Neuron (in vitro differentiated cells): ENCODE measurements around the gene LTBR.
"Not testable (repeated sequence)": the region's sequence is repeated elsewhere in the genome, so short reads cannot be mapped to it uniquely, and the experiment has no call there.

Experiments
- H2AFZ ChIP-seq: one replicate; pipeline ENCODE4 v1.6.1; 2013; ENCODE audit warnings: low read depth, mild to moderate bottlenecking, inconsistent platforms, low read length, moderate library complexity
- H3K27me3 ChIP-seq: one replicate; pipeline ENCODE4 v1.6.1; 2013; ENCODE audit warnings: low read length; ENCODE audit not compliant: insufficient read depth
- H3K36me3 ChIP-seq: one replicate; pipeline ENCODE4 v1.6.1; 2013; ENCODE audit warnings: low read length; ENCODE audit not compliant: insufficient read depth
- H3K4me1 ChIP-seq: one replicate; pipeline ENCODE4 v1.6.1; 2013; ENCODE audit warnings: low read length; ENCODE audit not compliant: insufficient read depth
- H3K4me3 ChIP-seq: 2 replicates; pipeline ENCODE4 v1.5.1; 2013; ENCODE audit warnings: mild to moderate bottlenecking, low read length, moderate library complexity
- H3K9me3 ChIP-seq: one replicate; pipeline ENCODE4 v1.6.1; 2013; ENCODE audit warnings: low read length

LTBR gene

GRCh38 chr12:6420364-6420763 lies 36.4 kb downstream of the LTBR start:
- H3K36me3 ChIP-seq, result no peaks in the 10 kb centered on the region
- no peak overlapping the region for H3K4me3 ChIP-seq
- no peak overlapping the region for H2AFZ ChIP-seq
- peaks cover 3% of the 10 kb centered on the region for H3K27me3 ChIP-seq
- H3K9me3 ChIP-seq, result peaks cover 8% of the 10 kb centered on the region
- no peaks in the 10 kb centered on the region for H3K4me1 ChIP-seq

- Histone ChIP-seq H3K27me3 (no peaks in the 10 kb centered on the region), H3K4me3 (no peak overlapping the region), H3K9me3 (no peaks in the 10 kb centered on the region), H3K4me1 (no peaks in the 10 kb centered on the region), H2AFZ (no peak overlapping the region), H3K36me3 (no peaks in the 10 kb centered on the region)
These were observed 39.5 kb downstream of the LTBR start for GRCh38 chr12:6423267-6424007.

DNA sequence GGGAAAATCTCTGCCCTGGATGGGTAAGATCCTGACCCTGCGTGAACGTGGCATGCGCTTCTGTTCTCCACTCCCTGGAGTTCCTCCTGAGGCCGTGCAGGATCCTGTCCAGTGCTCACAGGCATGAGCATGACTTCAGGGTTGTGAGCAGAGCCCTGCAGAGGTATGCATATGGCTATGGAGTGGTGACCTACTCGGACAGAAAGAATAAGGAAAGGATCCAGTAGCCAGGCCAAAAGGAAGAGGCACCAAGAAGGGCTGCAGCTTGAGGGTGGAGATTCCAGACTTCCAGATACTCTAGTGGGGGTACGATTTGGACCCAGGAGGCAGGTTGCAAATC lies 40.0 kb downstream of the LTBR start:
- no peaks in the 10 kb centered on the region for H3K27me3 ChIP-seq
- no peak overlapping the region for H2AFZ ChIP-seq
- no peaks in the 10 kb centered on the region for H3K9me3 ChIP-seq
- no peaks in the 10 kb centered on the region for H3K36me3 ChIP-seq
- H3K4me3 ChIP-seq, result no peak overlapping the region
- no peaks in the 10 kb centered on the region for H3K4me1 ChIP-seq

GRCh38 chr12:6424866-6425265 lies 40.9 kb downstream of the LTBR start:
- no peaks in the 10 kb centered on the region for H3K4me1 ChIP-seq
- no peaks in the 10 kb centered on the region for H3K9me3 ChIP-seq
- no peaks in the 10 kb centered on the region for H3K36me3 ChIP-seq
- H2AFZ ChIP-seq, result no peak overlapping the region
- no peak overlapping the region for H3K4me3 ChIP-seq
- H3K27me3 ChIP-seq, result no peaks in the 10 kb centered on the region

DNA sequence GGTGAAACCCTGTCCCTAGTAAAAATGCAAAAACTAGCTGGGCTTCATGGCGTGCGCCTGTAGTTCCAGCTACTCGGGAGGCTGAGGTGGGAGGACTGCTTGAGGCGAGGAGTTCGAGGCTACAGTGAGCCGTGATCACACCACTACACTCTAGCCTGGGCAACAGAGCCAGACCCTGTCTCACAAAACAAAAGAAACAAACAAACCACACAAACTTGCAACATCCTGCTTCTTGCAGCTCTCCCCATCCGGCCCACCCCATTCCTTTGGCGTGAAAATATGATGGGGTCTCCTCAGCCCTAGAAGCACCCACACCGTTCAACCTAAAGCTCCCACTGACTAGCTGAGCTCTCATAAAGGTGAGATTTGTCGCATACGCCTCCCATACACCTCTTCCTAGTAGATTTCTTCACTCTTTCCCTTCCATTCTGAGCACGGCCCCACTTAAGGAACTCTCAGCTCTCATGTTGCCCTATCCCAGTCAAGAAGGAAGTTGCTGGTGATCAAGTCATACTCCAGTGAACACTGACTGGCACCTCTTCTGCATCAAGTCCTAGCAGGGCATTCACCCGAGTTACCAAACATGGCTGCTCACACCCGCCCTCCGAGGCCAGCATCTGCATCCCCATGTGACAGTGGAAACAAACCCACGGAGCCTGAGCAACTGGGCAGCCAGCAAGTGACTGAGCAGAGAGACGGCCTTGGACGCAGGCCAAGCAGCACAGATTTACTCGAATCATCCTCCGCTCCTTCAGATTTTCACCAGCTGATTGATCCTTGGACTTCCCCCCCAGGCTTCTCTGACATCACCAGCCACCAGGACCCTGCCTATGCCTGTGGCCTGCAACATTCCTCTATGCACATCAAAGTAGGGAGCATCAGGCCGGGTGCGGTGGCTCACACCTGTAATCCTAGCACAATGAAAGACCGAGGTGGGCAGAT lies 41.9 kb downstream of the LTBR start:
- Histone ChIP-seq H3K9me3 (no peaks in the 10 kb centered on the region), H2AFZ (no peak overlapping the region), H3K36me3 (no peaks in the 10 kb centered on the region), H3K4me3 (no peak overlapping the region), H3K27me3 (no peaks in the 10 kb centered on the region), H3K4me1 (peaks cover 4% of the 10 kb centered on the region)

- Histone ChIP-seq H3K4me3 (no peak overlapping the region), H2AFZ (no peak overlapping the region), H3K9me3 (no peaks in the 10 kb centered on the region), H3K36me3 (no peaks in the 10 kb centered on the region), H3K4me1 (peaks cover 6% of the 10 kb centered on the region), H3K27me3 (no peaks in the 10 kb centered on the region)
These were observed 43.1 kb downstream of the LTBR start for GRCh38 chr12:6426882-6427671.

GRCh38 chr12:6427796-6428195 lies 43.8 kb downstream of the LTBR start:
- H3K9me3 ChIP-seq, H3K4me1 ChIP-seq, H3K36me3 ChIP-seq, H3K4me3 ChIP-seq, H3K27me3 ChIP-seq, H2AFZ ChIP-seq: not testable (repeated sequence)

- Histone ChIP-seq H3K4me3 (no peak overlapping the region), H3K27me3 (no peaks in the 10 kb centered on the region), H2AFZ (no peak overlapping the region), H3K9me3 (no peaks in the 10 kb centered on the region), H3K36me3 (no peaks in the 10 kb centered on the region), H3K4me1 (peaks cover 6% of the 10 kb centered on the region)
These were observed 44.4 kb downstream of the LTBR start for GRCh38 chr12:6428326-6428725.

GRCh38 chr12:6430124-6430989 lies 46.4 kb downstream of the LTBR start:
- H2AFZ ChIP-seq, result no peak overlapping the region
- no peaks in the 10 kb centered on the region for H3K9me3 ChIP-seq

DNA sequence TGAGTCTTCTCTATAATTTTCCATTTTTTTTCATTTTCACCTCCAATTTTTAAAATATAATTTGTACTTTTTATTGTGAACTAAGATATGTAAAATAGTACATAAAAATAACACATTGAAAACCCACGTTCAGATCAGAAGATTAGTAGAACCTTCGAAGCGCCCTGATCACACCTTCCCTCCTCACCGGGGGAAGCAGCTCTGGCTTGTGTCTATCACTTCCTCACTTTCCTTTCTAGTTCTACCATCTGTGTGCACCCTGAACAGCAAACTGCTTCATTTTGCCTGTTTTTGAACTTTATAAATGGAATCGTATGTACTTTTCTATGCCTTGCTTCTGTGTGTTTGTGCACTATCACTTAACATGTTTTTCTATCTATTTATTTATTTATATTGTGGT lies 49.0 kb downstream of the LTBR start:
- Histone ChIP-seq H3K36me3 (no peaks in the 10 kb centered on the region), H3K4me1 (peaks cover 6% of the 10 kb centered on the region), H3K4me3 (no peak overlapping the region), H2AFZ (no peak overlapping the region), H3K9me3 (no peaks in the 10 kb centered on the region), H3K27me3 (no peaks in the 10 kb centered on the region)

More at GRCh38 chr12:6430124-6430989, 46.4 kb downstream of the LTBR start:
- no peaks in the 10 kb centered on the region for H3K36me3 ChIP-seq
- H3K27me3 ChIP-seq, result no peaks in the 10 kb centered on the region
- no peak overlapping the region for H3K4me3 ChIP-seq
- peaks cover 6% of the 10 kb centered on the region for H3K4me1 ChIP-seq

DNA sequence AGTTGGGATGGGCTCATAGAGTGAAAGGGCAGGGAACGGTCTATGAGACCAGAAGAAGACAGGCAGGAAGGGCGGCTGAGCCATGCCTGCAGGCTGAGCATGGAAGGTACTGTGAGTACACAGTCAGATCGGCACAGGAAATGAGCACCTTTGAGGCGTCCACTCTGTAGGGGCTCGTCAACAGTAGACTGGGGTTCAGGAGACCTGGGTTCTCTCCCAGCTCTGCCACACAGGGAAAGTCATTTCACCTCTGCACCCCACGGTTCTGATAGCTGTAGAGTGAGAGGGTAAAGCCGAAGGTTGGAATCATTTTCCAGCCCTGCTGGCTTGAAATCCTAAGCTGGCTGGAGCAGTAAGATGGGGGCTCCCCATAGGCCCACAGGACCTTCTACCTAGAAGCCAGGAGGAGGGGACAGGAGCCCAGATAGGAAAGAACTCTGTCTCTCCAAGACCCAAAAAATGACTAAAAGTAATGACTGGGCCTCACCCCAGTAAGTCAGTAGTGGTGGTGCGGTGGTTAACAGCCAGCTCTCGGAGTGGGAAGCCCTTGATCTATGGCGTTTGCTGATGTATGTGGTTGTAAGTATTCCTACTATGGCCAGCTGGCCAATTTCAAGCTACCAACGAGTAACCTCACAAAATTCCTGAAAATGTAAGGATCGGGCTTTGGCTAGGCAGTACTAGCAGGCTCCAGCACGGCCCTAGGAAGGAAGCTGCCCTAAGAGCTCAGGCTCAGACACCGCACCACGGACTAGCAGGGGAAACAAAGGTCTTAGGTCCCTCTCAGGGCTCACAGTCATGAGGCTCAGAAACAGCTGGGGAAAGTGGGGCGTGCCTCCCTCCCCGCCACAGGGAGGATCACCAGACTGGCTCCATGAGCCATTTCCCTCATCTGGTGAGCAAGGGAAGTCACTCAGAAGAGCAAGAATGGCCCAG lies 50.5 kb downstream of the LTBR start:
- no peaks in the 10 kb centered on the region for H3K27me3 ChIP-seq

More for the DNA sequence above, 50.5 kb downstream of the LTBR start:
- H3K36me3 ChIP-seq, result no peaks in the 10 kb centered on the region
- H2AFZ ChIP-seq, result no peak overlapping the region
- H3K4me1 ChIP-seq, result peaks cover 6% of the 10 kb centered on the region
- H3K9me3 ChIP-seq, result no peaks in the 10 kb centered on the region
- no peak overlapping the region for H3K4me3 ChIP-seq
